Stimulated activated CD8-positive, alpha-beta memory T cell treated with anti-CD3 and anti-CD28 coated beads, Interleukin-15, amount 100 ng/mL, for 24 hours (primary cell): ENCODE data around the gene IGHMBP2.
"Not testable (repeated sequence)": the region's sequence is repeated elsewhere in the genome, so short reads cannot be mapped to it uniquely, and the experiment has no call there.

Experiments
- DNase-seq: peaks from one replicate; pipeline ENCODE4 v3.0.0-alpha.2; 2020; ENCODE audit warnings: low read depth

Gene IGHMBP2

DNA sequence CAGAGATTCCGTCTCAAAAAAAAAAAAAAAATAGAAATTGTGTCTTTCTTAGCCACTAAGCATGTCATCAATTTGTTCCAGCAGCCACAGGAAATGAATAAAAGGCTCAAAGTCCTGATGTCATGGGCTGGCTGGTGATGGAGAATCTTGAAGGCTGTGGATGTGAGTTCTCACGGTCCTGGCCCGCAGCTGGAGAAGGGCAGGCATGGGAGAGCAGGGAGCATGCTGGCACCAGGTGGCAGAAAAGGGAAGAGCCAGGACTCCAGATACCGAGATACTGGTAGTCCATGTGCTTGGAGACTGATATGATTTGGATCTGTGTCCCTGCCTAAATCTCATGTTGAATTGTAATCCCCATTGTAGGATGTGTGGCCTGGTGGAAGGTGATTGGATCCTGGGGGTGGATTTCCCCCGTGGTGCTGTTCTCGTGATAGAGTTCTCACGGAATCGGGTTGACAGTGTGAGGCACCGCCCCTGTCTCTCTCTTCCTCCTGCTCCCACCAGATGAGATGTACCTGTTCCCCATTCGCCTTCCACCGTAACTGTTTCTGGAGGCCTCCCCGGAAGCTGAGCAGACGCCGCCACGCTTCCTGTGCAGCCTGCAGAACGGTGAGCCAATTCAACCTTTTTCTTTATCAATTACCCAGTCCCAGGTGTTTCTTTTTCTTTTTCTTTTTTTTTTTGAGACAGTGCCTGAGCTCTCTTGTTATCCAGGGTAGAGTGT lies 59.0 kb downstream of the IGHMBP2 start:
- no peak for DNase-seq

DNA sequence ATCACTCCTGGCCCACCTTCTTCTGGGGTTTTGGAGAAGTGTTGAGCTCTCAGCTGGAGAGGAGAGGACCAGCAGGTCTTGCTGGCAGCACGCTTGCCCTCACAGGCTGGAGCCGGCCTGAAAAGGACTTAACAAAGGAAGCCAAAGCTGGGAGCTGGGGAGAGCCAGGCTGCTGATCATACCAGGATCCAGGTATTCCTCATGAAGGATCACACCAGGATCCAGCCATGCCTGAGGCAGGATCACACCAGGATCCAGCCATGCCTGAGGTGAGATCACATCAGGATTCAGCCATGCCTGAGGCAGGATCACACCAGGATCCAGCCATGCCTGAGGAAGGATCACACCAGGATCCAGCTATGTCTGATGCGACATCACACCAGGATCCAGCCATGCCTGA lies 60.1 kb downstream of the IGHMBP2 start:
- DNase-seq: no peak

DNA sequence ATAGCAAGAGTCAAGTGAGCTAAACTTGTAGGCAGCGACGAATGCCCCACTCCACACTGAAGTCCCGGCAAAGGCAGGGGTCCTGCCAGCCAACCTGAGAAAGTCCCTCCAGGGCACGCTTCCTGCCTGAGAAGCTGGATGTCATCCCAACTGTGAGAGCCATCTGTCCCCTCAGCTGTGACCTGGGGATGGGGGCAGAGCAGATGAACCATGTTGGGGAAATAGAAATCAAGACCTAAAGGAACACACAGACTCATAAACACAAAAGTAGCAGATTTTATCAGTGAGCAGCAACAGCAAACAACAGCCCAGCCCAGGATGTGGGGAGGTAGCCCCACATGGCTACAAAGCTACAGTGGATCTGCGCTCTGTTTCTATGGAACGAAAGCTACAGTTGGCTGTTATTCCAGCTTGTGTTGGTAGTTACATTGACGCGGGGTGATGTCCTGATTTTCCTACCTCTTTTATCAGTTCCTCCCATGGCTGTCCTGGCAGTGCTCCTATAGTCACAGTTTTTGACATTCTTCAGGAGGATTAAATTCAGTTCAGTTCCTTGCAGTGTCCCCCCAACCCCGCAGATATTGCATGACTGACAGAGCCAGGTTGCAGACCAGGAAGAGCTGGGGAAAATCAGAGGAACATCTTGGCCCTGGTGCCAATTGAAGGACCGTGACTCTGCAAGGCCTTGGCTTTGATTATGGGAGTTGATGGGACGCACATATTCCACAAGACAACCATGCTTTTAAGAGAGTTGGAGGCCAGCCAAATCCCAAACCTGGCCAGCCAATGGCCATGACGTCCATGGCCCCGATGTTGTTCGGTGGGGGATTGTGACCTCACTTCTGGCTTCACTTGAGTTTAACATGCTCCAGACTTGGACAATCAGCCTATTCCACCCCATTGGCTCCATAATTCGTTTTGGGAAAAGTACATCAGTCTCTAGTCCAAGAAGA lies 62.5 kb downstream of the IGHMBP2 start:
- no peak for DNase-seq

DNA sequence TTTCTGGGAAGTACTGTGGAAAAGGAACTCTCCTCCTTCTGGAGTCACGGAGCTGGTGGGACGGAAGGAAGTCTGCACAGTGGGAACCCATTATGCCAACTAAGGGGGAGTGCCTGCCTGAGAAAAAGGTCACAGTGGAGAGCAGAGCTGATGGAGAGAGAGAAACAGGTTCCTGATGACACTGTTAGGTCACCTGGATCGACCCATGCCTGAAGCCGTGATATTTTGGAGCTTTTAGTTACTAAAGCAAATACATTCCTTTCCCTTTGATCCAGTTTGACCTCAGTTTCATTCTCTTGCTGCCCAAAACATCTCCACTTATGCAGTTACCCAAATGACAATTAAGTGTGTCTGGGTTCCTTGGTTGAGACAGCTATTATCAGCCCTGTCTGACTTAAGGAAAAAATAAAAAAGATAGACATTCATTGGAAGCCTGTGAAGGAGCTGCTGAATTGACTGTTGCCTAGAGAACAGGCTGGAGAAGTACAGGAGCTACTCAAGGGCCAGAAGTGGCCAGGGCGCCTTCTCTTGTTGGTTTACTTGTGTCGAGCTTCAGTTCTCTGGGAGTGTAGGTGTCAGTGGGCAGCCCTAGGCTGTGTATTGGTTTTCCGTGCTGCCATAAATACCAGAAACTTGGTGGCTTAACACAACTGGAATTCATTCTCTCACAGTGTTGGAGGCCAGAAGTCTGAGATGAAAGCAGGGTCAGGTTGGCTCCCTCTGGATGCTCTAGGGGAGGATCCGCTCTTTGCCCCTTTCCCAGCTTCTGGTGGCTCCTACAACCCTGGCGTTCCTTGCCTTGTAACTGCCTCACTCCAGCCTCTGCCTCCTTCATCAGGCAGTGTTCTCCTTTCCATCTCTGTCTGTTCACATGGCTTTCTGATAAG lies 63.4 kb downstream of the IGHMBP2 start:
- DNase-seq: no peak

DNA sequence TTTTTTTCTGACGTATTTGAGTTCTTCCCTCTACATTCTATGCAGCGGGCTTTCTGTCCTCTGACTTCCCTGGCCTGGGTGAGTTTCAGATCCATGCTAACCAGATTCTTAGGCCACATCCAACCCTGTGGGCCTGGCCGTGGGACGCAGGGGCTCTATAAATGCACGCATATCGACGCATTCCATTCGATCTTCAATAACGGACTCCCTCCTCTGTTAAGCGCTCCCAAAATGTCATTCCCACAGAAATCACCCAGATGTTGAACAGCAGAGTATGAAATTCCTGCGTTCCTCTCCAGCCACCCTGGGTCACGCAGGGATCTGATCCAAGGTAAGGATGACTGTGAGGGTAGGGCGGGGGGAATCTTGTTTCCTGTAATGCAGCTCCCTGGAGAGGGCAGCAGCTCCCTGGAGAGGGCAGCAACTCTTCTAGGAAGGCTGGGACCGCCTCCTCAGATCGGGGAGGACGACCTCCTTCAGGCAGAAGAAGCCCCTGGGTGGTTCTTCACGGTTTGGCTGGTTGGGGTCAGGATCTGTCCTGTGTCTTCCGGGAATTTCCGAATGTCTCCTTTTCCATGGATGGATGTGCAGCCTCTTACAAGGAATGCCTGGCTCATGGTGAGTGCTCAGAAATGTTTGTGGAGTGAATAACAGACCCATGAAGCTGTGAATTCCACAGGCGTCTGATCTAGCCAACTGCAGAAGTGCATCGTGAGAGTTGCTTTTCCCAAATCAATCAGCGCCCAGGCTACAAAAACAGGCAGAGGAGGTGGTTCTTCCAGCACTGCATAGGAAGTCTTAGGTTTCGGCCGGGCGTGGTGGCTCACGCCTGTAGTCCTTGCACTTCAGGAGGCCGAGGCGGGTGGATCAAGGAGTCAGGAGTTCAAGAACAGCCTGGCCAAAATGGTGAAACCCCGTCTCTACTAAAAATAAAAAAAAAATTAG lies 64.9 kb downstream of the IGHMBP2 start:
- no peak for DNase-seq

- no peak for DNase-seq
These were observed 65.7 kb downstream of the IGHMBP2 start for GRCh38 chr11:68969386-68969785.

DNA sequence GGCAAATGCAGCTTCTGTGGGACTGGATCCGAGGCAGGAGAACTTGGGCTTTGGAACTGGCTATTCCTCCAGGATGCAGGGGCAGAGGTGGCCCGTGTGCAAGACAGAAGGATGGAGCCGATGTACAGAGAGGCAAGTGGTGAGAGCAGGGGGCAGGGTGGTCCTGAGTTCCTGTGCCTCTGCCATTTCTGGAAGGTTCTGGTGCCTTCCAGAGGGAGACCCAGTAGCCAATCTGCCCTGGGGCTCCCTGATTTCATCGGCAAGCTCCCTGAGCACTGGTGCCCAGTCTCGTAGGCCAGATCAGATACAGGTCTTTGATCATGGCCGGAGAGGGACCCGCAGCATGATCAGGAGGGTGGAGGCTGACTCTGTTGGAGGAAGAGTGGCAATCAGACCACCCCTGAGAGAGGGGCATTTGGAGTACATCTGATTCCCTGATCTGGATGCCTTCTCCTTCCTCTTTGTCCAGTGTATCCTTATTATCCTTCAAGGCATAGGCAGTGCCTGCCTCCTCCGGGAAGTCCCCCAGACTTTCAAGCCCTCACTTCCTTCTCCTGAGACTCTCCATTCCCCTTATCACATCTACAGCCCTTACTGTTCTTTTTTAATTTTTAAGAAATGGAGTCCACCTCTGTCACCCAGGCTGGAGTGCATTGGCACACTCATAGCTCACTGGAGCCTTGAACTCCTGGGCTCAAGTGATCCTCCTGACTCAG lies 67.4 kb downstream of the IGHMBP2 start:
- no peak for DNase-seq

- DNase-seq: no peak
These were observed 69.5 kb downstream of the IGHMBP2 start for GRCh38 chr11:68973219-68973618.

GRCh38 chr11:68973706-68974105 lies 70.0 kb downstream of the IGHMBP2 start:
- DNase-seq: not testable (repeated sequence)

- DNase-seq: no peak
These were observed 70.9 kb downstream of the IGHMBP2 start for GRCh38 chr11:68974421-68975194.

- no peak for DNase-seq
These were observed 72.4 kb downstream of the IGHMBP2 start for GRCh38 chr11:68976095-68976494.

GRCh38 chr11:68976563-68976962 lies 72.9 kb downstream of the IGHMBP2 start:
- DNase-seq: no peak

GRCh38 chr11:68977781-68978625 lies 74.3 kb downstream of the IGHMBP2 start:
- no peak for DNase-seq

GRCh38 chr11:68978626-68978930 lies 74.9 kb downstream of the IGHMBP2 start:
- DNase-seq: no peak

DNA sequence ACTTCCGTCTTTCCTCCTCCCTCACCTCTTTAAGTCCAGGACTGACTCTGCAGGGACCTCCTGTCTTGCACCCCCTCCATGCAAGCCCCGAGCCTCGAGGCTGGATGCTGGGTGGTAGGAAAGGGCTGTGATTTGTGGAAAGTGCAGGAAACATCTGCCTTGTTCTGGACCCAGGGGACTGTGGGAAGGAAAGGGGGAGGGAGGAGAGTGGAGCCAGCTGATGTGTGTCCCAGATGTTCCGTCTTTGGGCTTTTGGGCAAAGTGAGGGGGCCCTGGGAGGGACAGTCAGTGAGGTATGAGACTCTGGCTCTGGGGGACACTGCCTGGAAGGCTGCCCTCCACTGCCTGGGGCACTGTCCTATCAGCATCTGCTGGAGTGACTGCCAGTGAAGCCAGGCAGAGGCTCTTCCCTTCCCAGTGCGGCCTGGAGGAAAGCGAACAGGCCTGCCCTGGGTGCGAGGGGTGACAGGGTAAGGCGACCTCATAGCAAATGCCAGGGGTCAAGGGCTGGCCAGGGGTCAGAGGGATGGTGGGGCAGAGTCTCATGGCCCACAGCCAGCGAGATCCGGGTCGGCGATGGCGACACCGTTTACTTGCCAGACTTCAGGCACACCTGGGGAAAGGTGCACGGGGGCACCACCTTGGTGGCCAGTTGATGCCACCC lies 75.4 kb downstream of the IGHMBP2 start:
- DNase-seq: no peak

- no peak for DNase-seq
These were observed 76.5 kb downstream of the IGHMBP2 start for GRCh38 chr11:68979931-68980775.

- no peak for DNase-seq
These were observed 77.0 kb downstream of the IGHMBP2 start, which contains the start of gene MRGPRD for GRCh38 chr11:68980776-68981065. TSS of gene MRGPRD (minus strand) at chr11:68980986. CDS start at chr11:68980986, 0 bp downstream.
